Measurements from ENCODE around the gene ZNF335.

DNA sequence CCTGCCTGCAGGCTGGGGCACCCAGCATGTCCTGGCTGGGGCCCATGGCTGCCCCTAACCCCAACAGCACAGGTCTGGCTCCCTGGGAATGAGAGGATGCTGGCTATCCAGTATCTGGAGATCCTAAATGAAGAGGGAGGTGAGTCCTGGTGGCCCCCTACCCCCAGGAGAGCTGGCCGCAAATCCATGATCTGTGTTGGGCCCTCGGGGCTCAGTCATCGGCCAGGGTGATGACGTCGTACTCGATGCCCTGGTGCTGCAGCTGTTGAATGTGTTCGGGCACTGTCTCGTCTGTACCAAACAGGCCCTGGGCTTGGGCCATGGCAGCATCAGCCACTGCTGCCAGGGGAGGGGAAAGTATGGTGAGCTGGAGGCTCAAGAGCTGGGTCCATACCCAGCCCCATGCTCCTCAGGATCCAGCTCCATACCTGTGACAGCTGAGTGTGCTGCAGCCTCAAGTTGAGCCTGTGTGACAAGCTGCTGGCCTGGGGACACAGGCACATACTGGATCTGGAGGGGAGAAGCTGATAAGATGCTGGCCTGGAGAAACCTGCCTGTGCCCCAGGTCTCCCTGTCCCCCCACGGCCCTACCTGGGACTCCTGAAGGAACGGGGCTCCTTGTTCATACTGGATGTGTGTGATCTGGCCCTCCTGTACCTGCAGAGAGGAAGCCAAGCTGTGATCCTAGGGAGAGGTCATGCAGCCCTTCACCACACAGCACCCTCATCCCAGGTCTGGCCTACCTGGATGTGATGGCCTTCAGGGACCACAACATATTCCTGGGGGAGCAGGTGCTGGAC is 23.1 kb downstream of the ZNF335 start:
- TF ChIP-seq CTCF (IDR thresholded peaks at IDR 0.05; ENCODE audit: poor library complexity) (no peak), EZH2 (IDR thresholded peaks at IDR 0.05; ENCODE audit: borderline replicate concordance) (no peak)
